Gastroesophageal sphincter (tissue), 3 donors: Measurements from ENCODE around the gene VWA8.

Source experiments
- EP300 ChIP-seq: sonication (generic); formaldehyde crosslinking; IDR thresholded peaks from one replicate; pipeline ENCODE4 v1.6.1; 2017; ENCODE audit warnings: antibody characterized with exemption, mild to moderate bottlenecking
- POLR2A ChIP-seq, 2 donors: fragments of 450-650 bp; IDR thresholded peaks; one replicate each; pipeline ENCODE4 v1.6.1; 2017; ENCODE audit warnings: antibody characterized with exemption in 2 of 2, mild to moderate bottlenecking in 2 of 2, moderate library complexity in 1 of 2
- POLR2AphosphoS5 ChIP-seq: sonication (generic); formaldehyde crosslinking; IDR thresholded peaks from one replicate; pipeline ENCODE4 v1.6.1; 2017; ENCODE audit warnings: antibody characterized with exemption
- TF ChIP-seq, protein P1 (sequence below), 4 experiments: fragments of 200-600 bp in 2 of 4; fragments of 450-650 bp in 2 of 4; sonication (generic) in 1 of 4; IDR thresholded peaks; one replicate each; pipeline ENCODE4 v1.5.1; 2017 to 2019; ENCODE audit warnings: antibody characterized with exemption in 4 of 4, mild to moderate bottlenecking in 2 of 4, moderate library complexity in 2 of 4

DNA sequence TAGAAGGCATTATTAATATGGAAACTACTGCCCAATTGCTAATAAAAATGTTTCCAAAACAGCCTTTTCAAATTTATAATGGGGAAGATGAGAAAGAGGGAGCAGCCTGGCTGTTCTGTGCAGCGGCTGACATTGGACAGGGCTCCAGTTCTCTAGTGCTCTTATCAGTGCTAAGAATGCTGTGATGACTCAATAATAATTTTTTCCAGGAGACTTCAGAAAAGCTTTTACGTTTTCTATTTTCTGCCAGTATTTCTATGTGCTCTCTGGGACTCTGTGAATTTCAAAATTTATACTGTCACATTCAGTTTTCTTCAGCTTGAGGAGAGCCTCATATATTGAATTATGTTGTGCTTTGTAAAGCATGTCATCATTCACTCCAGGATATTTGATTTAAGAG lies 209.6 kb downstream of the VWA8 start:
- no peak for TF ChIP-seq POLR2A (IDR thresholded peaks at IDR 0.05)
- TF ChIP-seq, protein P1, sequence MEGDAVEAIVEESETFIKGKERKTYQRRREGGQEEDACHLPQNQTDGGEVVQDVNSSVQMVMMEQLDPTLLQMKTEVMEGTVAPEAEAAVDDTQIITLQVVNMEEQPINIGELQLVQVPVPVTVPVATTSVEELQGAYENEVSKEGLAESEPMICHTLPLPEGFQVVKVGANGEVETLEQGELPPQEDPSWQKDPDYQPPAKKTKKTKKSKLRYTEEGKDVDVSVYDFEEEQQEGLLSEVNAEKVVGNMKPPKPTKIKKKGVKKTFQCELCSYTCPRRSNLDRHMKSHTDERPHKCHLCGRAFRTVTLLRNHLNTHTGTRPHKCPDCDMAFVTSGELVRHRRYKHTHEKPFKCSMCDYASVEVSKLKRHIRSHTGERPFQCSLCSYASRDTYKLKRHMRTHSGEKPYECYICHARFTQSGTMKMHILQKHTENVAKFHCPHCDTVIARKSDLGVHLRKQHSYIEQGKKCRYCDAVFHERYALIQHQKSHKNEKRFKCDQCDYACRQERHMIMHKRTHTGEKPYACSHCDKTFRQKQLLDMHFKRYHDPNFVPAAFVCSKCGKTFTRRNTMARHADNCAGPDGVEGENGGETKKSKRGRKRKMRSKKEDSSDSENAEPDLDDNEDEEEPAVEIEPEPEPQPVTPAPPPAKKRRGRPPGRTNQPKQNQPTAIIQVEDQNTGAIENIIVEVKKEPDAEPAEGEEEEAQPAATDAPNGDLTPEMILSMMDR (IDR thresholded peaks at IDR 0.05): no peak
- TF ChIP-seq POLR2AphosphoS5: no peak
- no peak for TF ChIP-seq EP300
